GM23338 (cell line): ENCODE data around the gene LCE3E. TPM values are rescaled to one million over a fixed set of nuclear protein-coding genes. Genes with fewer than 3 reads are reported as not detected.

ENCODE experiments used
- ATAC-seq: fragments of 200-7000 bp; cut with Tn5 transposase; 3 replicates; pipeline ENCODE4 v1.9.1; 2020
- DNase-seq: peaks from one replicate; pipeline ENCODE4 v3.0.0-alpha.2; 2015; ENCODE audit warnings: low spot score
- H2AFZ ChIP-seq: fragments of 200-600 bp; sonication (generic); 2 replicates; pipeline ENCODE4 v1.8.0; 2016; ENCODE audit warnings: antibody characterized with exemption, mild to moderate bottlenecking, moderate library complexity
- H3F3A ChIP-seq: fragments of 200-600 bp; sonication (generic); replicated peaks from 2 replicates; pipeline ENCODE4 v1.8.0; 2017; ENCODE audit warnings: antibody characterized with exemption, mixed run types, low read depth
- H3K27ac ChIP-seq: fragments of 200-600 bp; sonication (generic); 2 replicates; pipeline ENCODE4 v1.6.1; 2016; ENCODE audit warnings: low read depth
- H3K27me3 ChIP-seq: fragments of 200-600 bp; sonication (generic); 2 replicates; pipeline ENCODE4 v1.8.0; 2016; ENCODE audit warnings: mild to moderate bottlenecking, mixed run types, moderate library complexity; ENCODE audit not compliant: insufficient read depth
- H3K36me3 ChIP-seq: fragments of 200-600 bp; sonication (generic); 2 replicates; pipeline ENCODE4 v1.8.0; 2016; ENCODE audit warnings: mild to moderate bottlenecking; ENCODE audit not compliant: insufficient read depth
- H3K4me1 ChIP-seq: fragments of 200-600 bp; sonication (generic); 2 replicates; pipeline ENCODE4 v1.8.0; 2016; ENCODE audit warnings: mild to moderate bottlenecking, moderate library complexity; ENCODE audit not compliant: insufficient read depth
- H3K4me2 ChIP-seq: fragments of 200-600 bp; sonication (generic); 2 replicates; pipeline ENCODE4 v1.7.1; 2017; ENCODE audit warnings: mixed run types
- H3K4me3 ChIP-seq: fragments of 200-600 bp; sonication (generic); 2 replicates; pipeline ENCODE4 v1.6.1; 2016; ENCODE audit warnings: mixed run types
- H3K79me2 ChIP-seq: fragments of 200-600 bp; sonication (generic); replicated peaks from 2 replicates; pipeline ENCODE4 v1.8.0; 2017; ENCODE audit warnings: mild to moderate bottlenecking; ENCODE audit not compliant: insufficient read depth
- H3K9me2 ChIP-seq: fragments of 200-600 bp; sonication (generic); 2 replicates; pipeline ENCODE4 v1.8.0; 2017; ENCODE audit not compliant: insufficient read depth
- H4K20me1 ChIP-seq: fragments of 200-600 bp; sonication (generic); replicated peaks from 2 replicates; pipeline ENCODE4 v1.8.0; 2017; ENCODE audit warnings: mild to moderate bottlenecking; ENCODE audit not compliant: insufficient read depth
- H3K27ac Mint-ChIP-seq: 2 replicates; pipeline ENCODE4 v1.8.0; 2020; ENCODE audit warnings: inconsistent platforms, mild to moderate bottlenecking, moderate library complexity, mixed read lengths
- H3K27me3 Mint-ChIP-seq: 3 replicates; pipeline ENCODE4 v1.8.0; 2022; ENCODE audit warnings: low read depth, mild to moderate bottlenecking, moderate library complexity, mixed read lengths, inconsistent platforms; ENCODE audit not compliant: insufficient read depth, poor library complexity
- H3K36me3 Mint-ChIP-seq: 3 replicates; pipeline ENCODE4 v1.8.0; 2021; ENCODE audit warnings: low read depth, mild to moderate bottlenecking, inconsistent platforms, moderate library complexity, mixed read lengths
- H3K4me1 Mint-ChIP-seq: 3 replicates; pipeline ENCODE4 v1.8.0; 2020; ENCODE audit warnings: mild to moderate bottlenecking, inconsistent platforms, mixed read lengths
- H3K4me3 Mint-ChIP-seq: 3 replicates; pipeline ENCODE4 v1.8.0; 2021; ENCODE audit warnings: moderate library complexity, mild to moderate bottlenecking, inconsistent platforms, mixed read lengths
- H3K9me3 Mint-ChIP-seq: 3 replicates; pipeline ENCODE4 v1.8.0; 2020; ENCODE audit warnings: moderate library complexity, mild to moderate bottlenecking, inconsistent platforms, mixed read lengths
- CREB1 ChIP-seq: fragments of 250-450 bp; sonication (Bioruptor Pico); IDR thresholded peaks from 2 replicates; pipeline ENCODE4 v1.5.0; 2020; ENCODE audit warnings: low read depth, mild to moderate bottlenecking, moderate library complexity
- CTCF ChIP-seq, 2 experiments: fragments of 200-600 bp in 1 of 2; sonication (generic) in 1 of 2; conservative IDR thresholded peaks; 2 replicates each; pipeline versions ENCODE4 v1.5.1 to v1.6.1; 2016 to 2017; ENCODE audit warnings: antibody characterized with exemption in 2 of 2, low read depth in 2 of 2, mild to moderate bottlenecking in 2 of 2, moderate library complexity in 1 of 2
- ETS1 ChIP-seq: IDR thresholded peaks from 2 replicates; pipeline ENCODE4 v1.6.1; 2016; ENCODE audit warnings: antibody characterized with exemption
- EZH2 ChIP-seq: fragments of 200-600 bp; sonication (generic); IDR thresholded peaks from one replicate; pipeline ENCODE4 v1.8.0; 2017; ENCODE audit warnings: antibody characterized with exemption, mild to moderate bottlenecking, low read depth; ENCODE audit not compliant: unreplicated experiment
- EZH2phosphoT487 ChIP-seq: fragments of 200-600 bp; sonication (generic); IDR thresholded peaks from one replicate; pipeline ENCODE4 v1.8.1; 2018; ENCODE audit warnings: antibody characterized with exemption; ENCODE audit not compliant: unreplicated experiment
- JUNB ChIP-seq: IDR thresholded peaks from one replicate; pipeline ENCODE4 v1.6.1; 2016; ENCODE audit warnings: antibody characterized with exemption; ENCODE audit not compliant: unreplicated experiment
- NANOG ChIP-seq: IDR thresholded peaks from 2 replicates; pipeline ENCODE4 v1.6.1; 2016; ENCODE audit warnings: antibody characterized with exemption, borderline replicate concordance
- POLR2AphosphoS5 ChIP-seq: IDR thresholded peaks from 2 replicates; pipeline ENCODE4 v1.6.1; 2016; ENCODE audit warnings: antibody characterized with exemption, low read depth
- STAT1 ChIP-seq: IDR thresholded peaks from one replicate; pipeline ENCODE4 v1.6.1; 2016; ENCODE audit warnings: antibody characterized with exemption; ENCODE audit not compliant: unreplicated experiment
- ZNF114 ChIP-seq: fragments of 250-450 bp; sonication (Bioruptor Pico); IDR thresholded peaks from 2 replicates; pipeline ENCODE4 v1.5.0; 2020; ENCODE audit warnings: mild to moderate bottlenecking, moderate library complexity
- ZNF331 ChIP-seq: fragments of 250-450 bp; sonication (Bioruptor Pico); IDR thresholded peaks from 2 replicates; pipeline ENCODE4 v1.5.0; 2020; ENCODE audit warnings: low read depth, mild to moderate bottlenecking, moderate library complexity
- ZNF462 ChIP-seq: fragments of 250-450 bp; sonication (Bioruptor Pico); IDR thresholded peaks from 2 replicates; pipeline ENCODE4 v1.5.0; 2020; ENCODE audit warnings: mild to moderate bottlenecking, moderate library complexity
- polyA plus RNA-seq: library from polyadenylated mRNA; unstranded; fragments of >200 nt; fragmentation: Nextera tagmentation; extraction: Ambion mirVana; gene quantifications from 2 replicates; pipeline ENCODE4 v1.2.1, GENCODE V29; 2016
- total RNA-seq: library from RNA; depleted of rRNA; stranded (reverse); fragments of >200 nt; shearing (Covaris generic); gene quantifications from 2 replicates; pipeline ENCODE4 v1.2.3, GENCODE V29; 2014

Gene LCE3E
- total and polyA plus RNA-seq, 2 experiments from 2014 or later, result not detected

- H4K20me1 ChIP-seq, result no peaks in the 10 kb centered on the region
- no peaks in the 10 kb centered on the region for H3F3A ChIP-seq
- no peak within 1 kb of the TSS for H3K4me2 ChIP-seq
- no peak within 1 kb of the TSS for H2AFZ ChIP-seq
- H3K4me3 ChIP-seq, result no peak within 1 kb of the TSS
- Mint-ChIP-seq H3K27ac (no peak within 1 kb of the TSS), H3K27me3 (no peaks in the 10 kb centered on the region), H3K36me3 (no peaks in the 10 kb centered on the region), H3K4me1 (no peaks in the 10 kb centered on the region), H3K9me3 (no peaks in the 10 kb centered on the region), H3K4me3 (no peak within 1 kb of the TSS)
- DNase-seq (no peak), ATAC-seq (no peak)
- H3K36me3 ChIP-seq, result no peaks in the 10 kb centered on the region
- no peaks in the 10 kb centered on the region for H3K9me2 ChIP-seq
- H3K27me3 ChIP-seq, result no peaks in the 10 kb centered on the region
- no peaks in the 10 kb centered on the region for H3K79me2 ChIP-seq
- no peak within 1 kb of the TSS for H3K27ac ChIP-seq
- no peak for TF ChIP-seq ETS1
- TF ChIP-seq POLR2AphosphoS5, result no peak
- no peak for TF ChIP-seq NANOG
- H3K4me1 ChIP-seq, result no peaks in the 10 kb centered on the region
These were observed 33.4 kb upstream of the LCE3E start, which contains the start of gene LCE3C for GRCh38 chr1:152599934-152600333. TSS of gene LCE3C (plus strand) at chr1:152600234. CDS start at chr1:152600732, 498 bp downstream.

- Histone ChIP-seq H3K27me3 (no peaks in the 10 kb centered on the region), H3K79me2 (no peaks in the 10 kb centered on the region), H3K9me2 (no peaks in the 10 kb centered on the region), H3K4me3 (no peak overlapping the region), H4K20me1 (no peaks in the 10 kb centered on the region), H3K4me2 (no peak overlapping the region), H3K36me3 (no peaks in the 10 kb centered on the region), H2AFZ (no peak overlapping the region), H3F3A (no peaks in the 10 kb centered on the region), H3K4me1 (no peaks in the 10 kb centered on the region), H3K27ac (no peak overlapping the region)
- H3K4me1 Mint-ChIP-seq, result no peaks in the 10 kb centered on the region
- ATAC-seq (no peak), DNase-seq (no peak)
- no peaks in the 10 kb centered on the region for H3K36me3 Mint-ChIP-seq
- H3K4me3 Mint-ChIP-seq, result no peak overlapping the region
- no peaks in the 10 kb centered on the region for H3K27me3 Mint-ChIP-seq
- H3K27ac Mint-ChIP-seq, result no peak overlapping the region
- no peaks in the 10 kb centered on the region for H3K9me3 Mint-ChIP-seq
- TF ChIP-seq POLR2AphosphoS5 (no peak), EZH2 (no peak), CREB1 (no peak), ZNF331 (CRISPR knock-in tag) (no peak), ETS1 (no peak), EZH2phosphoT487 (no peak), NANOG (no peak), ZNF462 (CRISPR knock-in tag) (no peak), ZNF114 (no peak), CTCF (conservative IDR thresholded peaks at IDR 0.05; ENCODE audit: low read depth in 2 of 2) (no peak), JUNB (no peak), STAT1 (no peak)
These were observed 30.4 kb upstream of the LCE3E start for GRCh38 chr1:152596986-152597385.
